NCI-H345 (cell line): ENCODE measurements around the gene EIF2AK3.

Source experiments
- DNase-seq: peaks from one replicate; lab custom pipeline; 2025; lab: John Stamatoyannopoulos, UW

The EIF2AK3 gene

GRCh38 chr2:88540346-88540745 lies 86.9 kb downstream of the EIF2AK3 start:
- no peak for DNase-seq

- no peak for DNase-seq
These were observed 88.8 kb downstream of the EIF2AK3 start for GRCh38 chr2:88538362-88538917.

GRCh38 chr2:88537640-88538039 lies 89.6 kb downstream of the EIF2AK3 start:
- DNase-seq, result no peak

GRCh38 chr2:88530081-88530480 lies 97.2 kb downstream of the EIF2AK3 start:
- DNase-seq, result no peak

- no peak for DNase-seq
These were observed 105.7 kb downstream of the EIF2AK3 start for GRCh38 chr2:88521445-88522073.

- peak; percentile 58 for DNase-seq
These were observed 109.5 kb downstream of the EIF2AK3 start for GRCh38 chr2:88517759-88518201.
